ENCODE data around the gene VGLL3.
"Not testable (repeated sequence)": the region's sequence is repeated elsewhere in the genome, so short reads cannot be mapped to it uniquely, and the experiment has no call there.

Gene VGLL3

DNA sequence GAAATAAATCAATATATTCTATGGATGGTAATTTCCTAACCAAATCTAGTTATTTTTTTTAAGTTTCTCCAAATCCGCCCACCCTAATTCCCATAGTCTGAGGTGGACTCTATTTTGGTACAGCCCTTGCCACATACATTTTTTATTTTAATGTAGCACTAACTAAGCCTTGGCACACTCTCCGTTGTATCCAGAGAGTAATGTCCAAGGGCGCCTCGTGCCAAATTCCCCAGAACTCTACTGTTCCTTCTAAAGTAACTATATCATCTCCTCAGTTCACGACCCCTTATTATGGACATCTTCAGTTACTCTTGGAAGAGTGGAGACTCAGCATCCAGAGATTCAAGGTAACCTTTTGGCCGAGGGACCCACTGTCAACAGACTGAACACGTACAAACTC is 1.3 kb downstream of the VGLL3 start:
- DNase-seq (ENCODE audit: low read depth), result no peak

DNA sequence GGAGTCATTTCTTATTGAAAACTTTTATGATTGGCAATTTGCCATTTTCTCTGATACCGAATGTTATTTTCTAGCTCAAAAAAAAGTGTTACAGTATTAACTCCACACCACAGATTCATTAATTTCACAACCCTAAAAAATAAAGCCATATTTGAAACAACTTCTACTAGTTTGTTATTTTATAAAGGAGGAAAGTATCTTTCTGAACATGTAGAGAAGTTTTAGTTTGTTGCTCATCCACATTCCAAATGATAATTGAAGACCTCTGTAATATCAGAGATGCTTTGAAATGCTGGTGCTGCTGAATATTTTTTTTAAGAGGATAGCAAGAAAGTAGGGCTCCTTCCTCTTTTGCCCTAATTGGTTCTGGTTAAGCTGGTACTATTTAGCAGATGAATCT is 1.9 kb downstream of the VGLL3 start:
- DNase-seq (ENCODE audit: low read depth), result peak; percentile 47

DNA sequence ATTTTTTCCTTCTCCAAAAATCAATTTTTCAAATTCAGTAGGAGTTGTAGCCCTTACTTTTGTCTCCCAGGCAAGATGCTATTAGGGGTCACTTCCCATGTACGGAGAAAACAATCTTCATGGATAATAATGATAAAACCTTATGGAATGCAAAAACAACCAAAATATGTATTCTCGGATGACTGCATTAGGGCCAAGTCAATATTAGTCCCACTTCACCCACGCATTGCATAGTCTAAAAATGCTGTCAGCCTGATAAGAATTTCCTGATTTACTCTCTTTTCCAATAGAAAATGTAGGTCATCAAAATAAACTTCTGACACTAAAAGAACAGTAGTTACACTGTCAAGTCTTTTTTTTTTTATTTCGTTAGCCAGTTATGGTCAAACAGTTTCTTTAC is 2.7 kb downstream of the VGLL3 start:
- DNase-seq (ENCODE audit: low read depth), result peak; percentile 96

DNA sequence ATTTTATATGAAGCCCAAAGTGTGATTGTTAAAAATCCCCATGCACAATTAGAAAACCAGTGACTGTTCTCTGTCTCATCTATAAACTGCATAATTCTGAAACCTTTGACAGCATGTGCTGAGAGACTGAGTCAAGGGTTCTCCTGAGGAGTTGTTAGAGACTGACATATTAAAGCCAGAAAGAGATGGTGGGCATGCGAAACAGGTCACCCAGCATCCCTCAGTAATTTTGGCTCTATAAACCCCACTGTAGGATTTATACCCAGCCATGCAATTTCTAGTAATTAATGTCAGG is 3.6 kb downstream of the VGLL3 start:
- no peak for DNase-seq (ENCODE audit: low read depth)

DNA sequence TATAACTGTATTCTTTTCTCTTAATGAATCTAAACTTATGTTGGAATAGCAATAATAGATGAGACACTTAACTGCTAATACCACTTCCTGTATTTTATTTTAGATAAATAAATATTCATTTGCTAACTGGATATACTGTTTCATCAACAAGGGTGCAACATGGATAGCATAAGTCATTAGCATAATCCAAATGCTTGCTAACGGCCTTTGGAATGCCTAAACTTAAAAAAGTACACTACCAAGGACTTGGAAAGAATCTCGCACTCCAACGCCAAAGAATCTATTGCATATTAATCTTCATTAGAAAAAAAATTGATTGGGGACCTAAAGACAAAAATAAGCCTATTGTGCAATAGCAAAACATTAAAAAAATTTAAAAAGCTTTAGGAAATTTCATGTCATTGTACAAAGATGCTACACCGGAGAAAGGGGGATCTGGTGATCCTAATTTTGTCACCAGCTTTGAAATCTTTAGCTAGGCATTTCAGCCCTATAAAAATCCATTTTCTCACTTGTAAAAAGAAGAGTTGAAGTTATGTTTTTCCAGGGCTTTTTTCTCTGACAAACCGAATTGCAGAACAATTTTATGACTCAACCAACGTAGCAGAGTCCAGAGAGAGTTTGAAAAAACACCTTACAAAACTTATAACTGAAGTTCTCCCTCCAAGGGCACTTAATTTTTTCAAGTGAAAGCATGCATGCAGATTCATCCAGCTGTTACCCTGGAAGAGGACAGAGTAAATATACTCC is 4.1 kb downstream of the VGLL3 start:
- peak; percentile 77 for DNase-seq (ENCODE audit: low read depth)

DNA sequence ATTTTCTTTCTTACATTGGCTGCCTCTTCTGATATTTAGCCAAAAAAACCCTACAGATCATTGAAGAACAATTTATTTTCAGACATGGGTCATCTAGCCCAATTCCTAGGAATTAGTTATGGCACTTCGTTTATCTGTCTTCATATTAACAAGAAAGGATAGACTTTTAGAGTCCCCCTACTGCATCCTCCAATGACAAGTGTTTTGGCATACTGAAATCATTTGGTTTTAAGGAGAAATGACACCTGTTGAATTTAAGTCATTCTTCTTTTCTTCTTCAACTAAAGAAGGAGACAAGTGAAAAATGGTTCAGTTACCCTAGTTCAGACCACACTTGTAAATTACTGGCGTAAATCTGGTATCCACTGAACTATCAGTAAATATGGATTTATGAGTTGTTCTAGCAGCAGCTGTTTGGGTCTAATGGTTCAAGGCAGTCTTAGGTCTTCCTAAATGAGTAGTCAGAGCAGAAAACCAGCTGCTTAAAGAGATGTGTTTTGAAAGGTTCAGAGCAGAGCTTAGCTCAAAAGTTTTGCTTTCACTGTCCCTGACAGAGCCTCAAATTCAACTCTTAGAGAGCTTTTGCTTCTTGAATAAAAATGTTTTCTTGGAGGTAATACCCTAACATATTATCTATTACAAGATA is 5.6 kb downstream of the VGLL3 start:
- DNase-seq (ENCODE audit: low read depth), result peak; percentile 58

DNA sequence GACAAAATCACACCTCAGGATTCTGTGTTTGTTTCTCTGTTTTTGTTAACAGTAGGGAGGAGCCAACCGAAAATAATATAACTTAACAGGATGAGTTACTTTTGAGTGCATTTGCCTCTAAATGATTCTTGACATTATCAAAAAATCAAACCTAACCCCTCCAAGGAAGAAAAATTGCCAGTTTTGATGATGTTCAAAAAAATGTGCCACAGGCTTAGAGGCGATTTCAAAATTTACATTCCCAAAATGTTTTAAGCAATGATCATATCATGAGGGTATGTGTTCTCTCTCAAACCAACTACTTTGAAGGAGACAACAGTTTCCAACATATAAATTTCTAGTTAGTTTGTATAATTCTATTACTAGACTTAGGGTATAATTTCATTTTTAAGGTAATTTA is 6.7 kb downstream of the VGLL3 start:
- peak; percentile 77 for DNase-seq (ENCODE audit: low read depth)

DNA sequence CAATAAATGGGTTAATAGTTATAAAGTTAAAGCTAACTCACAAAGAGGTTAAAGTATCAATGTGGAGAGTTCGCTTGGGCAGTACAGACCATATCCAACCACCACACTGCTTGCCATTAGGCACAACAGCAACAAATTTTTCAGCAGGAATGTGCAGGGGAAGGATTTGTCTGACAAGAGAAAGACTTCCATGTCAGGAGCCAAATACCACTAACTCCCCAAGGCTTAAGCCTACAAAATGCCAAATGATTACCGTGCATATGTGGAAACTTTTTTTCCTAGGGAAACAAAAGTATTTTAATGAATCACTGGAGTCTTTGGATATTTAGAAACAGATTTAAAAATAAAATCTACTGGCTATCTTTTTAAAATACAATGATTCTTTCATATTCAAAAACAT is 8.1 kb downstream of the VGLL3 start:
- peak; percentile 97 for DNase-seq (ENCODE audit: low read depth)

DNA sequence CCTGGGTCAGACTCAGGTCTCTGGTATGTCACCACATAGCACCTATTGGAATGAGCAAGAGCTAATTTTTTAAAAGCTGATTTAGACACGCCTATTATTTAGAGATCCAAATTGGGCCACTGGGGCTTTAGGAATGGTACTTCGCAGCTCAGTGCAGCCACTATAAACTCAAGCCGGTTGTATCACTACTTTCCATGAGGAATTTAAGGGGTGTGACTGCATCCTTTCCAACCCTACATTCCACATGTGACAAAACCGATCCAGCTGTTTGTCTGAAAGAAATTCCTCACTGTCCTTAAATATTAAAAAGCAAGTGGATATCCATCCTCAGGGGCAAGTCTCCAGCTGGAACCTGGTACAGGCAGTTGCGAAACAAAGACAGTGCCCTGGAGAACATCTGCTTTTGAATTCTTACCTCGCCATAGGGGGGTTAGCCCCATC is 12.8 kb downstream of the VGLL3 start:
- DNase-seq (ENCODE audit: low read depth), result peak; percentile 55

DNA sequence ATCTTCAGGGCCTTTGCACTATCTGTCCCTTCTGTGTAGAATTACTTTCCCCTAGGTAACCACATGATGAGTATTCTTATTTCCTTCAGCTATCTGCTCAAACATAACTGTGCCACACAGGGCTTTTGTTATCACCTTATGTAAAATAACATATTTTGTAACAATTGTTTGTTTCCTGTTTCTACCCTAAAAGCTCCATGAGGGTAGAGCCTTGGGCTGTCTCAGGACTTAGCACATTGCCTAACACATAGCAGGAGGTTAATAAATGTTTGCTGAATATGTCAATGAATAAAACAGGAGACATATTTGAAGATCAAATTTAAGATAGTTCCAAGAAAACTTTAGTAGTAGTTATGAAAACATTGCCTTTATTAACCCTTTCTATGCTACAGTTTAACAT is 14.7 kb downstream of the VGLL3 start:
- DNase-seq (ENCODE audit: low read depth), result peak; percentile 36

DNA sequence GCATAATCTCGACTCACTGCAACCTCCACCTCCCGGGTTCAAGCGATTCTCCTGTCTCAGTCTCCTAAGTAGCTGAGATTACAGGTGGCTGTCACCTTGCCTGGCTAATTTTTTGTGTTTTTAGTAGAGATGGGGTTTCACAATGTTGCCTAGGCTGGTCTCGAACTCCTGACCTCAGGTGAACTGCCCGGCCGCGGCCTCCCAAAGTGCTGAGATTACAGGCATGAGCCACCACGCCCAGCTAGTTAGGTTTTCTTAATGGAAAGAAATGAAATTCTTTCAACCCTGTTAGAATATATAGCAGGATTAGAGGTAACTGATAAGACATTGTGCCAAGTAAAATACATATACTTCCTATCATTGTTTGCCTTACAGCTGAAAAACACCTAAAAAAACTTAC is 16.8 kb downstream of the VGLL3 start:
- not testable (repeated sequence) for DNase-seq (ENCODE audit: low read depth)

DNA sequence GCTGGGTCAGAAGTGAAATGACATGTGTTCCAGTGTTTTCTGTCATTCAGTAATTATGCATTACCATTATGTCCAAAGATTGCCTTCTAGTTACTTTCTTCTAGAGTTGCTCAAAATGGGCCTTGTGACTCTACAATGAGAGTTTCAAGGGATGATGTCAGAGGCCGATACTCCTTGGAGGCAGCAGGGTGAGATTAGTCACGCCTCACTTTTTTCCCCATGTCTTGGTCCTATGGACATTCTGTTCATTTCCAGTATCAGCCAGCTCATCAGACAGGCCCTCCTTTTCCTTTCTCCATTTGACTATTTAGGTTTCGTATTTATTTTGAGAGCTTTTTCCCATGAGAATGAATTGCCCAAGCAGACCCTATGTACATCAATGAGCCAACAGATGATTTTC is 17.5 kb downstream of the VGLL3 start:
- DNase-seq (ENCODE audit: low read depth), result peak; percentile 99

DNA sequence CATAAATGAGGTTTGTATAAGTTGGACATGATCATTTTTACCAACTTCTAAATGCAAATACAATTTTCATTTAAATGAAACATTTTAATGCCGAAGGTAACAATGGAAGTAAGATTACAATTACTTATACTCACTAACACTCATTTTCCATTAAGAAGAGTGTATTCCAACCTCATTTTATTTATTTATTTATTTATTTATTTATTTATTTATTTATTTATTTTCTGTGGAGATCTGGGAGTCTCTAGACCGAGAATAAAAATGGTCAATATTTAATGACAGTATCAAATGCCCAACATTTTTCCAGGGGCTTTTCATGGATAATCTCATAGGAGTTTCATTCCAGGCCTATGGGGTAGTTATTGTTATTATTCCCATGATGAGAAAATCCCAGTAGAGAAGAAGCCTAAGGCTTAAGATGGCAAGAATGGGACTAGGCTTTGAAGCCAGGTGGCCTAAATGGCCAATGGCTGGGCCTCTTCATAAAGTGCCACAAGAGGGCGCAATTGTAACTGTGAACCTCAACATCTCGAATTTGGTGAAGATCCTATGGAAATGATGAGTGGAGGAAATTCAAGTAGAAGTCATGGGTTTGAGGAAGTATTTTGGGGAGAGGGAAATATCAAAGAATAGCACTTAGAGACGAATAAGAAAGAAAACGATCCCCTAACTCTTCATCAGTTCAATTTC is 21.3 kb downstream of the VGLL3 start:
- peak; percentile 63 for DNase-seq (ENCODE audit: low read depth)

DNA sequence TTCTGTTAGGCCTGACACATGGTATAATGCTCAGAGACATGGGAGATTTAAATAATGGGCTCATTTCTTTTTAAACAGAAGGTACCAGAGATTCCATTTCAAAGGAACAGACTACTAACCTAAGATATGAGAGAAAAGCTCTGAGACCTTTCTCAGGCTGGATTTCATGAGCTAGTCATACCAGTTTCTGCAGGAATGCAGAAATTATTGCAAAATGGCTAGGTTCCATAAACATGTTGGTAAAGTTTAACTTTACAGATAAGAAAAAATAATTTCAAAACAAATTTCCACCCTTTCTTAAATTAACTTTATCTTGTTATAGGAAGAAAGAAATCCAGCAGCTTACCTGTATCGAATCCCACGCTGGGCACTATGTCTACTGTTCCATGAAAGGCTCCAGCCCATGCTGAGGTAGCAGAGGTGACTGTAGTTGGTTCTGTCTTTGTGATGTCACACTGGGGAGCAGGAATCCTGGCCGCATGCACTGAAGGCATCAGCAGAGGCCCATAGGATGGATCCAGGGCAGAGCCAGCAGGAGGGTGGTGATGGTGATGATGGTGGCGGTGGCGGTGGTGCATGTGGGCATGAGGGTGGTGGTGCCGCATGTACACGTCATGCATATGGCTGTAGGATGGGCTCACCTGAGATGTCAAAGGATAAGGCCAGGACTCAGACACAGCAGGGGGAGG is 22.6 kb downstream of the VGLL3 start:
- peak; percentile 85 for DNase-seq (ENCODE audit: low read depth)

DNA sequence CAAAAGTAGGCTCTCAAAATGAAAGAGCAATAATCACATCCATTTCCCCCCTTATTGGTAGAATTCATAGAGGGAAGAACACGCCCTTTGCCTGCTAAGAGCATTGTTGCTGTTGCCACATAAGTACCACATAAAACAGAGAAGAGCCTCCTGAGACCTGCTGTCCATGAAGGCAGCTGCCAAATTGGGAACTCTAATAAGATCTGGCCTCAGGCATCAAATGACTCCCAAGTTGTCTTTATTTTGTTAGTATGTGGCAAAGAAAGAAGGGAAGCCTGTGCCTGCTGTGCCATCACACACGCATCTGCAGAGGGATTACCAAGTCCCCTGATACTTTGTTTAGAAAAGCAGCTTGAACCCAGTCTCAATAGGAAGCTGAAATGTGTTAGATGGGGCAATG is 23.9 kb downstream of the VGLL3 start:
- no peak for DNase-seq (ENCODE audit: low read depth)

DNA sequence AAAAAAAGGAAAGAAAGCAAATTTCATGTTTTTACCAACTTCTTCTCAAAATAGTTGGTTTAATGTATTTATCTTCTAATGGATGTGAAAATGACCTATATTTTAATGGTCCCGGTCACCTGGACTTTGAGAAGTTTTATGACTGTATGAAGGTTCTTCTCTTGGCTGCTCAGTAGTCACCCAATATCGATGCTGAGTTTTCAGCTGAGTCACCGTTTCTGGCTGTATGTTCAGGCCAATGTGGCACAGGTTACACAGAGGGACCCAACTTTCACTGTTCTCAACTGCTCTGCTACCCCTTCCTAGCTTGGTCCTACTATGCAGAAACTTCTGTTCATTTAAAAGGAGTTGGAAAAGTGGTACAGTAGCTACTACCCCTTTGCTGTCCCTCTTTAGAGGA is 25.8 kb downstream of the VGLL3 start:
- no peak for DNase-seq (ENCODE audit: low read depth)

DNA sequence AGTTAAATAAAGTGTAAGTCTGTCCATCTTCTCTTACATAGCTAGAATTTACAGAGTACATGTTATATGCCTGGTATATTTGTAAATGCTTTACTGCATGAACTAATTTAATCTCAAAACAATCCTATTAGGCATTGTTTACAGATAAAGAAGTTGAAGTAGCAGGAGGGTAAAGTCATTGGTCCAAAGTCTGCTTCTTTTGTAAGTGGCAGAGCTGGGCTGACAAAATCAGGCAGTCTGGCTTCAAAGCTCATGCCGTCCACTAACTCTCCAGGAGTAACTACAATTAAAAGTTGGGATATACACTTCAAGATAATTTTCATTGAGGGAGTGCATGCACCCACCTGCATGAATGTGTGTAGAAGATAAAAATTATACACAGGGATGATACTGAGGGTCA is 27.3 kb downstream of the VGLL3 start:
- no peak for DNase-seq (ENCODE audit: low read depth)

DNA sequence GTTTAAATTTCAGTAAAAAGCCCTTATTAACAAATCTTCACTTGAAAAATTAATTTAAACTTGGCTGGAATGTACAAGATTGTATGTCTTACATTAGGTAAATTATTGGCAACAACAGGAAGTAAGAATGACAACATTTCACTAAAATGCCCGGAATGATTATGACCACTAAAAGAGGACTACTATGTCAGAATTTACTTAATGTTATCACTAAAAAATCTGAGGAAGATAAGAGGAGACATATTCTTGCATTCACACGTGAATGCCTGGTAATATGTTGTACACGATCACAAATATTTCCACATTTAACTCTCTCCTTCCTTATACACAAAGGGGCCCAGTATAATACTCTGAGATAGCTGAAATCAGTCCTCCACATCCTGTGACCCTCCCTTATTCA is 29.7 kb downstream of the VGLL3 start:
- peak; percentile 81 for DNase-seq (ENCODE audit: low read depth)

DNA sequence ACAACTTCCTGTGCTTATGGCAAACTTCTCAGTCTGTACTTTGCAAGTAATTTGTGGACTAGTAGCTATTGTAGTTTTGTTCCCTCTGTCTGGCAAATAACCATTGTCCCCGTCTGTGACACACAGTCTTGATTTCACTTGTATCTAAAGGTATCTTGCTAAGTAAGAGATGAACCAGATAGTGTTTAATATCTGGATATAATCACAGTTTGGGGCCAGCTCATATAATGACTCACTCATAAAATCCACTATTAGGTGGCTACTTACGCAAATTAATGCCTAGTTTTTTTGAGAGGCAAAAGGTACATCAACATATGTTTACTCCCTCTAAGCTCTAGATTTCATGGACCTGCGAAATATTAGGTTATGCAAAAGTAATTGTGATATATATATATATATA is 30.4 kb downstream of the VGLL3 start:
- DNase-seq (ENCODE audit: low read depth), result peak; percentile 50

DNA sequence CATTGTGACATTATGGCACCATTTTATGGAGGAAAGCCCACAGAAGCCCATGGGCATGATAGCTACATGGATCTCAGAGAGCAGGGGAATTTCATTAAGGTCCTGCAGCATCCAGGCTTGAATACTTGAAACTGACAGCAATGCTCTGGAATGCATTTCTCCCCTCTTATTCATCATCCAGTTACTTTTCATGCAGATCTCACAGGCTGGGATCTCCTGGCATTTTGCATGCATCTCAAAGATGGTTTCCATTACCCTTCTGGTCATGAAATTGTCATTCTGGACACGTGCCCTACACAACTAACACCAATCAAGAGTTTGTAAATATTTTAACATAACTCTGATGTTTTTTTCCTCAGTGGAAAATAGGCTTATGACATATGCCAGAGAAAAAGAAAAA is 32.4 kb downstream of the VGLL3 start:
- DNase-seq (ENCODE audit: low read depth), result peak; percentile 82

DNA sequence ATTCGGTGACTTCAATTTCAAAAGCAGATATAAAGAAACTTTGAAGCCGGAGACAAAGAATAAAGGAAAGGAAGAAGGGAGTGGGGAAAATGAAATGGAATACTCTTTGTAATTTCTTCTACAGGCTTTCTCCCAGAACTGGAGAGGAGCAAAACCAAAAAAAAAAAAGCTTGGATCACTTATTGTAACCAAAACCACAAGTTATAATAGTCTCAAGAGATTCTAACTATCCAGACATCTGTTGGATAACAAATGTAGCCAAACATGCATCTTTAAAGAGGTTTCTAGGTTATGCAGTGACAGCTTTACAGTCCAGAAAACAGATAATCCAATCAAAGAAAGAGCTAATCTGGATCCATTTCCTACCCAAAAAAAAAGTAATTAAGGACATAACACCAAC is 36.2 kb downstream of the VGLL3 start:
- DNase-seq (ENCODE audit: low read depth), result no peak

DNA sequence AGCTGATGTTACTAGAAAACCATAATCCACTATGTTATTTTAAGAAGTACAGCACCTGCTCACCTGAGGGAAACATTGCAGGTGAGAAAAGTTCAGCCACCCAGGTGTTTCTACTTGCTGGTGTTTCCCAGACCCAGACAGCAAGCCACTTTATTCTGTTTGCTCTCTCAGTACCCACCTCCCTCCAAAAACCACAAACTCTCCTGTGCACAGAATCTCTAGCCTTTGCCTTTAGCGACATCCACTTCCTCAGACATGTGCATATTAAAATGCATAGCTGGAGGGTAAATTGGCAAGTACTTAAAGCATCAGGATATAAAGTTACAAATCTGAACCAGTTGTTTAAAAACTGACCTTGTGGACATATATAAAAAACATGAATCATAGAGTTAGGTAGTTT is 36.7 kb downstream of the VGLL3 start:
- no peak for DNase-seq (ENCODE audit: low read depth)

DNA sequence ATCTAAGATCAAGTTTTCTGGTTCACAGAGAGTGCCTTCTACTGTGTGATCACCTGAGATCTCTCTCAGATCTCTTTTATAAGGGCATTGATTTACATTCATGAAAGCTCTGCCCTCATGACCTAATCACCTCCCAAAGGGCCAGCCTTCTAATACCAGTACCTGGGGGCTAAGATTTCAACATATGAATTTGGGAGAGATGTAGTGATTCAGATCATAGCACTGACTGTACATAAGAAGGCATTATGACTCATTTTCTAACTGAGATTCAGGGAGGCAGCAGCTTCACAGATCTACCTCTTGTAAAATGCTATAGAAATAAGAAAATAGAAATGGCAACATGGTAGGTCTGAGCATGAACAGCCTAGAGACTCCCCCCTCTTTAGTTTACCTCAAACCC is 39.6 kb downstream of the VGLL3 start:
- DNase-seq (ENCODE audit: low read depth), result peak; percentile 70
